Measurements from ENCODE around the gene SCUBE1.

Gene SCUBE1

GRCh38 chr22:43209971-43210370, 133.2 kb downstream of the SCUBE1 start:
- DNase-seq = no peak

- no peak for DNase-seq
Observed at GRCh38 chr22:43209523-43209890, 133.7 kb downstream of the SCUBE1 start.

- DNase-seq = no peak
Observed at GRCh38 chr22:43208703-43209522, 134.3 kb downstream of the SCUBE1 start.

- no peak for DNase-seq
Observed at GRCh38 chr22:43207849-43208702, 135.1 kb downstream of the SCUBE1 start.

GRCh38 chr22:43207386-43207785, 135.8 kb downstream of the SCUBE1 start:
- no peak for DNase-seq

GRCh38 chr22:43206509-43207161, 136.5 kb downstream of the SCUBE1 start:
- DNase-seq = no peak

GRCh38 chr22:43205748-43206508, 137.2 kb downstream of the SCUBE1 start:
- DNase-seq = no peak

GRCh38 chr22:43205261-43205691, 137.9 kb downstream of the SCUBE1 start:
- DNase-seq = no peak

- no peak for DNase-seq
Observed at GRCh38 chr22:43203471-43203981, 139.6 kb downstream of the SCUBE1 start.

GRCh38 chr22:43202756-43203410, 140.3 kb downstream of the SCUBE1 start:
- no peak for DNase-seq

GRCh38 chr22:43202326-43202725, 140.8 kb downstream of the SCUBE1 start:
- DNase-seq = no peak

GRCh38 chr22:43201486-43202219, 141.5 kb downstream of the SCUBE1 start:
- DNase-seq = no peak

- DNase-seq = no peak
Observed at GRCh38 chr22:43200555-43200954, 142.6 kb downstream of the SCUBE1 start.

GRCh38 chr22:43200031-43200430, 143.1 kb downstream of the SCUBE1 start:
- DNase-seq = no peak

- DNase-seq = no peak
Observed at GRCh38 chr22:43199541-43199940, 143.6 kb downstream of the SCUBE1 start.

- no peak for DNase-seq
Observed at GRCh38 chr22:43198936-43199335, 144.2 kb downstream of the SCUBE1 start.

- DNase-seq = no peak
Observed at GRCh38 chr22:43198126-43198525, 145.0 kb downstream of the SCUBE1 start.

- DNase-seq = no peak
Observed at GRCh38 chr22:43197271-43197941, 145.8 kb downstream of the SCUBE1 start.

- DNase-seq = no peak
Observed at GRCh38 chr22:43191831-43192230, 151.3 kb downstream of the SCUBE1 start.

GRCh38 chr22:43188829-43189545, 154.2 kb downstream of the SCUBE1 start:
- no peak for DNase-seq

Measured in effector CD8-positive, alpha-beta T cell (primary cell).